ENCODE results near the gene GTF3C1.
"Not testable (repeated sequence)": the region's sequence is repeated elsewhere in the genome, so short reads cannot be mapped to it uniquely, and the experiment has no call there.

GTF3C1 gene

DNA sequence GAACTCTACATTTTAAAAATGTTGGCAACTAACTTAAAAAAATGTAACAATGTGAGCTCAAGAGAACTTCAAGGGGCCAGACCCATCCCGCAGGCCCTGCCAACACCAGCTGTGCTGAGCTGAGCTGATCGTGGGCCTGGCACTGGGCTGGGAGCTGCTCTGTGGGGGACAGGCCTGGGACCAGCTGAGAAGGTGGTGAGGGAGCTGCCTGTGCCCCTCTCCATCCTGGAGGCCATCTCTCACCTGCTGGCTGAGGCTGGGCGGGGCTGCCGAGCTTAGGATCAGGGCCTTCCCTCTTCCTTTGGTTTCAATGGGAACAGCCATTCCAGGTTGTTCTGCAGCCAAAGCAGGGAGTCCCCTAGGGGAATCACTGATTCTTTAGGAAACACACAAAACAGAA is 89.5 kb downstream of the GTF3C1 start:
- DNase-seq, result no peak
- intact Hi-C loops (cut with DNase I), result no loop called here

DNA sequence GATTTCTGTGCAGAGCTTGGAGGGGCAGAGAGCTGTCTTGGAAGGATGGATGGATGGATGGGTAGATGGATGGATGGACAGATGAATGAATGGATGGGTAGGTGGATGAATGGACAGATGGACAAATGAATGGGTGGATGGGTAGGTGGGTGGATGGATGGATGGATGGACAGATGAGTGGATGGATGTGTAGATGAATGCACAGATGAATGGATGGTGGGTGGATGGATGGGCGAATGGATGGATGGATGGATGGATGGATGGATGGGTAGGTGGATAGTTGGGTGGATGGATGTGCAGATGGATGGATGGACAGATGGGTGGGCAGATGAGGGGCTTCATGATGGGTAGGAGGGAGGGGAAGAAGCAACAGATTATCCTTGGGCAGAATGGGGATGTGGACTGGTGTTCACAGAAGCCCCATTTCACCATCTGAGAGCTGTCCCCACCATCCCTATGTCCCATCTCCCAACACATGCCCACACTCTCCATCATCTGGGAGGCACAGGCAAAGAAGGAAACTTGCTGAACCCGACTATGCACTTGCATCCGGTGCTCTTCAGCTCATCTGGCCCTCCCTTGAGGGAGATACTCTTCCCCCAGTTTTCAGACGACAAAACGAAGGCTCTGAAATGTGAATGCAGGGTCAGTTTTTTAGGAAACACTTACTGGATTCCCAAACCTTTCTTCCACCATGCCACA is 90.6 kb downstream of the GTF3C1 start:
- intact Hi-C loops (cut with DNase I), result loop anchor here (10.0 kb wide), 1 partner anchor 284 kb away; no protein-coding TSS in a partner anchor
- no peak for DNase-seq

DNA sequence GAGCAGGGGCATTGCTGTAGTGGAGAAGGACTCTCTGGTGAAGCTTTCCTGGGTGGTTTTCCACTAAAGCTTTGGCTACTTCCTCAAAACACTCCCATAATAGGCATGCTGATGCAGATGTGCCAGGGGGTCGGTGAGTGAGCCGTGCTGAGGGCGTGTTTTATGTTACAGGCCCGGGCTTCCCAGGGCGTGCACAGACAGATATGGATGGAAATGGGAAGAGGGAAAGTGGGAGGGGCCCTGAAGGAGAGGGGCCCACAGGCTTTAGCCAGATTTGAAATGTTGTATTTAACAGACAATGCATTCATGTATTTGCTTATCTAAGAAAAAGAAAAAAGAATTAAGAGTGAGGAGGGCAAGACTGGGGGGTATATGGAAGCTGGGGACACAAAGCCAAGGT is 91.5 kb downstream of the GTF3C1 start:
- no peak for DNase-seq
- intact Hi-C loops (cut with DNase I), result loop anchor here (10.0 kb wide), 1 partner anchor 283 kb away; no protein-coding TSS in a partner anchor

DNA sequence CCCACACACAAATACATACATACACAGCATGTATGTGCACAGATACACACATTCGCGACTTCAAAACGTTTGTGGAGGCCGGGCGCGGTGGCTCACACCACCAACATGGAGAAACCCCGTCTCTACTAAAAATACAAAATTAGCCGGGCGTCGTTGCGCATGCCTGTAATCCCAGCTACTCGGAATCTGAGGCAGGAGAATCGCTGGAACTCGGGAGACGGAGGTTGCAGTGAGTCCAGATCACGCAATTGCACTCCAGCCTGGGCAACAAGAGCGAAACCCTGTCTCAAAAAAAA is 92.2 kb downstream of the GTF3C1 start:
- DNase-seq, result not testable (repeated sequence)
- intact Hi-C loops (cut with DNase I), result loop anchor here (10.0 kb wide), 1 partner anchor 283 kb away; no protein-coding TSS in a partner anchor

DNA sequence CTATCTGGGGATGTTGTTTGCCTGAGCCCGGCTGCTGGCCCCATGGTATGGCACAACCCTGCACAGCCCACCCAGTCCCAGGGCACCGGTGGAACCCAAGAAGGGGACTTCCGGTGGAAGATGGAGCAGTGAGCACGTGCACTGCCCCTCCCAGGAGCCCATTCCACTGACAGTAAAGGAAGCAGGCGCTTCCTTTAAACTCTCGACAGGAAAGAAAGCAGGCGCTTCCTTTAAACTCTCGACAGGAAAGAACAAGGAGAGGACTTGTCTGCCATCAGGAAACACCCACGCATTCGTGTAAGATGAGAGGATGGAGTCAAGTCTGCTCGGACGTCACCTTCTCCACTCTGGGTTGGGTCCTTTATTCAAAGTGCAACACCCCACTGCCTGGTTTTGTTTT is 94.0 kb downstream of the GTF3C1 start:
- intact Hi-C loops (cut with DNase I), result loop anchor here (10.0 kb wide), 1 partner anchor 281 kb away; no protein-coding TSS in a partner anchor
- no peak for DNase-seq

DNA sequence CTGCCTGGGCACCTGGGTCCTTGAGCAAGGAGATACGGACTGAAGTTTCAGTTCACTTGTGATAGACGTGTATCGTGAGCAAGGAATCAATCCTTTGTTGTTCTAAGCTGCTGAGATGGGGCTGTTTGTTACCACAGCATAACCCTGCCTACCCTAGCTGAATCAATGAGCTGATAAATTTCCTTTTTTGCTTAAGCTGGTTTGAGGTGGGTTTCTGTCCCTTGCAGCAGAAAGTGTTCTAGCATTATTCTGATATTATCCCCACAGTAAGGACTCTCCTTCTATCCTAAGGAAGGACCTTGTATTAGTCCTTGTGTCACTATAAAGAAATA is 96.3 kb downstream of the GTF3C1 start:
- intact Hi-C loops (cut with DNase I), result loop anchor here (10.0 kb wide), 1 partner anchor 279 kb away; no protein-coding TSS in a partner anchor
- no peak for DNase-seq

DNA sequence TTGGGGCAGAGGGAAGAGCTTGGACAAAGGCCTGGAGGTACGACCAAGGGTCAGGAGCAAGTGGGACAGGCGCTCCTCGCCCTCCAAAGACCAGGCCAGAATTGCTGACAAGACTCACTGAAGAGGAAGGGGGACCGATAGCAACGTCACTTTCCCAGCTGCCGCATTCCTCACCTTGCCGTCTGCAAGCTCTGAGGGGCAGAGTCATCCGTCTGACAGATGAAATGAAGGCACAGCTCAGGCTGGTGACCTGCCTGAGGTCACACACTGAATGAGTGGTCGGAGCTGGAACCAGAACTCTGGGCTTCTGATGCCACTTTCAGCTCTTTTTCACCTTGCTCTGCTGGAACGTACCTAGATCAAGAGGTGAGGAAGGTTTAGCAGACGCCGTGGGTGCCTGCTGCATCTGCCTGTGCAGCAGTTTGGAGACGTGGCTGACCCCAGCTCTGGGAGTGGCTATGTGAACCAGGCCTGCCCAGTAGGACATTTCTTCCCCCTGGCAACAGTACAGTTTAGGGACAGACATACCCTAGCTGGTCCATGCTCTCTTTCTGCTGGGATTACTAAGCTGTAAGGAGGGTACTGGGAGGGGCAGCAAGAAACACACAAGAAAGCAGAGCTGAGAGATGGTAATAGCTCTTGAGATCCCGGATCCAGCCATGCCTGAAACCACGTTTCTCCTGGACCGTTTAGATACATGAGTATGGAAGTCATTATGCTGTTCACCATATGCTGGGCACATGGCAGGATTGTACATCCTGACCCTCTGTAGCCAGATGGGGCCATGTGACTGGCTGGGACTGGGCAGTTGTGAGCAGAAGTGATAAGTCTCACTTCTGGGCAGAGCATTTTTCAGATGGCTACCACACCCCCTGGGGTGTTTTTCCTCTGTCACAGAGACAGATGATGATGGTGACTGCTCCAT is 96.9 kb downstream of the GTF3C1 start:
- no peak for DNase-seq
- intact Hi-C loops (cut with DNase I), result loop anchor here (10.0 kb wide), 1 partner anchor 278 kb away; no protein-coding TSS in a partner anchor

DNA sequence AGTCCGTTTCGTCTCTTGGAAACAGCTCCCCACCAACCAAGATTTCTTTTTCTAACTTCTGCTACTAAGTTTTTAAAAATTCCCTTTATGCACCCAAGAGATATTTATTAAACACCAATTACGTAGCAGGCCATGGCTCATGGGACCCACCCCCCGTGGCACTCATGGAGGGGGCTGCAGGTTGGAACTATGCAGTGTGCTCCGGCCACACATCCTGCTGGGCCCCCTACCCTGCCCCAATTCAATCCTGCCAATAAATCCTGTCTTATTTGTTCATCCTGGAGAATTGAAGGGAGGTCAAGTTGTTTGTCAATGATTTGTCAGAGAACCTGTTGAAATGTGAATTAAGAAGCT is 99.5 kb downstream of the GTF3C1 start:
- DNase-seq, result no peak
- intact Hi-C loops (cut with DNase I), result loop anchor here (10.0 kb wide), 1 partner anchor 275 kb away; no protein-coding TSS in a partner anchor

DNA sequence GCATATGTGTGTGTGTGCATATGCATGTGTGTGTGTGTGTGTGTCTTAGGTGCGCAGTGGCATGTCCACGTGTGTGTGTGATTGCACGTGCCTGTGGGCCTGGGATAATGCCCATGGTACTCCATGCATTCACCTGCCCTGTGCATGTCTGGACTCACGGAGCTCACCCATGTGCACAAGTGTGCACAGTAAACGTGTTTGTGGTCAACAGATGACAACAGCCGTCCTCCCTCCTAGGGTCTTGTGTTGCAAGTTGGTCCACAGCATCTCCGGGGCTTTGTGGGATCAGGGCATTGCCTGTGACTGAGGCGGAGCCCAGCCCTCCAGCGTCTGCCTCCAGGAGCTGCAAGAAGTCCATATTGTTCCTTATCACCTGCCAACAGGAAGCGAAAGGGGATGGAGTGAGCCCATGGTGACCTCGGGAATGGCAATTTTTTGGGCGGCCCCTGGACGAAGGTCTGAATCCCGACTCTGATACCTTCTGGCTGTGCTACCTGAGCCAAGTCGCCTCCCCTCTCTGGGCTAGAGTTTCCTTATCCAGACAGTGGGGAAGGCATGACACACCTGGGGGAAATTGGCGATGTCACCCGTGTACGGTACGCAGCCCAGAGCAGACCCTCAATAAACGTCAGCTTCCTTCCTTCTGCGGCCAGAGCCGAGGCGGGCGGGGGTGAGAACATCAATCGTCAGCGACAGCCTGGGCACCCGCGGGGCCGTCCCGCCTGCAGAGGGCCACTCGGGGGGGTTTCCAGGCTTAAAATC is 100.1 kb downstream of the GTF3C1 start:
- intact Hi-C loops (cut with DNase I), result loop anchor here (10.0 kb wide), 1 partner anchor 275 kb away; no protein-coding TSS in a partner anchor
- no peak for DNase-seq

DNA sequence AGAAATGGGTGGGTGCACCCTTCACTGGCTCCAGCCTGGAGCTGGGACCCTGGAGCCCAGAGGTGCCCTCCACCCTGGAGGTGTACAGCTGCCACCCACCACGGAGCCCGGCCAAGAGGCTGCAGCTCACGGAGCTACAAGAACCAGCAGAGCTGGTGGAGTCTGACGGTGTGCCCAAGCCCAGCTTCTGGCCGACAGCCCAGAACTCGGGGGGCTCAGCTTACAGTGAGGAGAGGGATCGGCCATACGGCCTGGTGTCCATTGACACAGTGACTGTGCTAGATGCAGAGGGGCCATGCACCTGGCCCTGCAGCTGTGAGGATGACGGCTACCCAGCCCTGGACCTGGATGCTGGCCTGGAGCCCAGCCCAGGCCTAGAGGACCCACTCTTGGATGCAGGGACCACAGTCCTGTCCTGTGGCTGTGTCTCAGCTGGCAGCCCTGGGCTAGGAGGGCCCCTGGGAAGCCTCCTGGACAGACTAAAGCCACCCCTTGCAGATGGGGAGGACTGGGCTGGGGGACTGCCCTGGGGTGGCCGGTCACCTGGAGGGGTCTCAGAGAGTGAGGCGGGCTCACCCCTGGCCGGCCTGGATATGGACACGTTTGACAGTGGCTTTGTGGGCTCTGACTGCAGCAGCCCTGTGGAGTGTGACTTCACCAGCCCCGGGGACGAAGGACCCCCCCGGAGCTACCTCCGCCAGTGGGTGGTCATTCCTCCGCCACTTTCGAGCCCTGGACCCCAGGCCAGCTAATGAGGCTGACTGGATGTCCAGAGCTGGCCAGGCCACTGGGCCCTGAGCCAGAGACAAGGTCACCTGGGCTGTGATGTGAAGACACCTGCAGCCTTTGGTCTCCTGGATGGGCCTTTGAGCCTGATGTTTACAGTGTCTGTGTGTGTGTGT is 100.9 kb downstream of the GTF3C1 start:
- intact Hi-C loops (cut with DNase I), result no loop called here

DNA sequence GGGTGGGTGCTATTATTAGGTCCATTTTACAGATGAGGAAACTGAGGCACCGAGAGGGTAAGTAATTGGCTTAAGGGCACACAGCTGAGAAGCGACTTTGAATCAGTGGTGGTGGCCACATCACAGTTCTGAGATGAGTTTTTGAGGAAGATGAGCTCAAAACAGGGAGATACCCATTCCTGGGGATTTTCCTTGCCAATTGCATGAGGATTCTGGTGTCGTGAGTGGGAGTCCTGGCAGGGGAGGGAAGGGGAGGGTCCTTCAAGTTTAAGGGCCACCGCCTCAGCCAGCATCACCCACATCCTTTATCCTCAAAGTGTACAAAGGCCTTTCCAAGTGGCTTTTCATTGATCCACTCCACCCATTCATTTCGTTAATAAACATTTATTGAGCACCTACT is 102.4 kb downstream of the GTF3C1 start:
- DNase-seq, result no peak
- intact Hi-C loops (cut with DNase I), result no loop called here

More for the DNA sequence above, 100.9 kb downstream of the GTF3C1 start:
- DNase-seq, result no peak

DNA sequence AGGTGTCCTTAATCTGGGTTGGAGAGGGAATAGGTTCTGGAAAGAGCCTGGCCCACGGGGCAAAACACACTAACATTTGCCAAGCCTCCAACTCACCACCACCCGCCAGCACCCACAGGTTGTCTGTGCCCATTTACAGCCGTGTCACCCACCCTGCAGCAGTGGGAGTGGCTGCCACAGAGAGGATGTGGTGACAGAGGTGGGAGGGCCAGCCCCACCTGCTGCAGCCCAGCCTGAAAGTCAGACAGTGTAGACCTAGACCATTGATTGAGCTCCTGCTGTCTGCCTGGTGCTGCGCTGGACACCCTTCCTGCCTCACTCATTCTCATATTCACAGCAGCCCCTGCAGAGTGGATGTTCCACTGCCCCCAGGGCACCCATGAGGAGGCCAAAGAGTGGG is 103.0 kb downstream of the GTF3C1 start:
- no peak for DNase-seq
- intact Hi-C loops (cut with DNase I), result no loop called here

DNA sequence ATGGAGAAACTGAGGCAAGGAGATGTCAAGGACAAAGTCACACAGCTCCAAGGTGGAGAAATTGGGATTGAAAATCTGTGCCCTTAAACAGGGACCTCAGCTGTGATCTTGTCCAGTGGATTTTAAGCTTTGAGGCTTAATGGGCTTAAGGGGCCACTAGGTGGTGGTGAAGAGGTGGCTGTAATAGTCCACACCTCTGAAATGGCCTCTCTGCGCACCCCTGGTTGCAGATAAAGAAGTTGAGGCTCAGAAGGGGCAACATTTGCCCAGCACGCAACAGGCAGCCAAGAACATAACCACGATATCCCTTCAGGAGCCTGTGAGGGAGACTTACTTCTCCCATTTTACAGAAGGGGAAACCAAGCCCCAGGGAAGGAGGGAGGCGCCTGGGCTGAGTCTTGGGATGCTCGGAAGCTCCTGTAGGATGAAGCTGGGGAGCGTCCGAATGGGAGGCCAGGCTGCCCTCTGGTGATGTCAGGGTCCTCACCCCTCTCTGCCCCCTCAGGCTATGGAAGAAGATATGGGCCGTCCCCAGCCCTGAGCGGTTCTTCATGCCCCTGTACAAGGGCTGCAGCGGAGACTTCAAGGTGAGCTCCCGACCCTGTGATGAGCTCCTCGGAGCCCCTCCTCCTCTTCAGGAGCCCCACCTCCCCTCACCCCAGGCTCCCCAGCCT is 104.1 kb downstream of the GTF3C1 start:
- DNase-seq, result peak in 2 of 42 donors; percentile 5 to 10
- intact Hi-C loops (cut with DNase I), result no loop called here

DNA sequence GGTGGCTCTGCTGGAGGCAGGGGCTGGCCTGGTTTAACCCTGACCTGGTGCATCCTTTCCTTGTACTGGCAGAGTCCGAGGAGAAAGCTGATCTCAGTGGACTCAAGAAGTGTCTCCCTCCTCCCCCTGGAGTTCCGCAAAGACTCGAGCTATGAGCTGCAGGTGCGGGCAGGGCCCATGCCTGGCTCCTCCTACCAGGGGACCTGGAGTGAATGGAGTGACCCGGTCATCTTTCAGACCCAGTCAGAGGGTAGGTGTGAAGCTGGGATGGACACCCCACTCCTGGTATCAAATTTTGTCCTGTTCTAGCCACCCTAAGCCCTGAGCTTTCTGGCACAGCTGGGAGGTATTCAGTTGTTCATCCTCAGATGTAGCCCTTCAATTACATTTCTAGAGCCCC is 105.2 kb downstream of the GTF3C1 start:
- peak in 3 of 42 donors; percentile 9 to 27 (median 9) for DNase-seq
- intact Hi-C loops (cut with DNase I), result no loop called here

DNA sequence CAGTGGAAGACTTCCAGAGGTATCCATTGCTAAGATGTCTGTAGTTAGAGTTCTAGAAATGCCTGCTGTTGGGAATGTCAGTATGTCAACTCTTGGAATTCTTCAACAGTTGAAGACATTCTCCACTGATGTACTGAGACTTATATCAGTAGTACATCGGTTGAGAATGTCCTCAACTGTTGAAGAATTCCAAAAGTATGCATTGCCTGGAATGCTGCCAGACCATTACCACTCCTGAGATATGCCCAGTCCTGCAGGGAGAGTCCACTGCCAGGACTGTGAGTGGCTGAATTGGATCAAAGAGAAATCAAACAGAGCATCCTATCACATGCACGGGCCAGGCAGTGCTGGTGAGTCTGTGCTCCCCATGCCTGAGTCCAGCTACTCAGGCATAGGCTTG is 105.7 kb downstream of the GTF3C1 start:
- intact Hi-C loops (cut with DNase I), result no loop called here
- DNase-seq, result peak in 2 of 42 donors; percentile 5 to 7

DNA sequence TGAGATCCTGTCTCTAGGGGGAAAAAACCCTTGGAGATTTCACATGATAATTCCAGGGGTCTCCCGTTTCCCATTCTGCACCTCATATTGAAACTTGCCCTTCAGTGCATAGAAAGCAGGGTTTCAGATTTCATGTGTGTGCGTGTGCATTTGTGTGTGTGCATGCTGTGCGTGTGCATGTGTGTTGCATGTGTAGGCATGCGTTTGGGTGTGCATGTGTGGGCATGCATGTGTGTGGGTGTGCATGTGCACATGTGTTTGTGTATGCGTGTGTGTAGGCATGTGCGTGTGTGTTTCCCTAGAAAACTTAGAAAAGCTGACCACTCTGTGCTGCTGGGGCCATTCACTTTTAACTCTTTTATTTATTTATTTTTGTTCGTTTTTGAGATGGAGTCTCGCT is 107.7 kb downstream of the GTF3C1 start:
- peak in 2 of 42 donors; percentile 8 to 9 for DNase-seq
- intact Hi-C loops (cut with DNase I), result no loop called here

DNA sequence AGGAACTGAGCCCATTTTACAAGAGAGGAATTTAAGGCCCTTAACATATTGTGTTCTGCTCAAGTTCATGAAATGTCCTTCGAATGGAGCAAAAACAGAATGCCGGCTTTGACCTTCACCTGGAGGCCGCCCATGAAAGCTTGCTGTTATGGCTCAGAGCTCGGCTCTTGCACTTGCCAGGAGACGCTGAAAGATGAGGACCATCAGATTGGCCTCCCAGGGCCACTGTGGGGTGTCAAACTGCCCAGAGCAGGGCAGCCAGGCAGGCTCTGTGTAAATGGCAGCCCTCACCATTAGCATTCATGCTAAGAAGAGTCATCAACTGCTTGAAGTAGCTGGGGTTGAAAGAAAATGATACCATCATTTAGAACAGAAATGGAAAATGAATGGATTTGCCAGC is 108.4 kb downstream of the GTF3C1 start:
- peak in 2 of 42 donors; percentile 14 to 19 for DNase-seq
- intact Hi-C loops (cut with DNase I), result no loop called here
